HCT116 (cell line): ENCODE data around the gene CSTF3. TPM values are rescaled to one million over a fixed set of nuclear protein-coding genes. Genes with fewer than 3 reads are reported as not detected.

Experiments used
- ATAC-seq: fragments of 200-7000 bp; cut with Tn5 transposase; 2 replicates; pipeline ENCODE4 v1.9.1; 2020; ENCODE audit warnings: mild to moderate bottlenecking, moderate library complexity
- BruUV-seq: library from RNA; stranded (reverse); fragments of 400-500 nt; replicated peaks from 2 replicates; lab custom pipeline; 2021; lab: Mats Ljungman, UMichigan
- CTCF ChIA-PET: fragments of 300-600 bp; sonication (Branson Sonifier 250); formaldehyde crosslinking; loops from one replicate; lab custom pipeline; 2021; ENCODE audit warnings: antibody characterized with exemption; lab: Charles Lee
- POLR2A ChIA-PET: fragments of 300-600, 350-600 bp; sonication (Branson Sonifier 250); formaldehyde crosslinking; loops from one replicate; lab custom pipeline; 2021; ENCODE audit warnings: antibody characterized with exemption; lab: Charles Lee
- RAD21 ChIA-PET, 2 experiments: fragments of 300-600 bp; sonication (Branson Sonifier 250); formaldehyde crosslinking; loops; one replicate each; lab custom pipeline; 2023; ENCODE audit warnings: low total read pairs in 2 of 2; ENCODE audit not compliant: uncharacterized antibody in 2 of 2, unreplicated experiment in 2 of 2, low non-redundant PET in 1 of 2; lab: Charles Lee
- DNase-seq: peaks from one replicate; pipeline ENCODE4 v3.0.0-alpha.2; 2010; ENCODE audit warnings: low read depth, low spot score
- H2AFZ ChIP-seq: fragments of 200-600 bp; shearing (Covaris generic), sonication (generic); 2 replicates; pipeline ENCODE4 v1.6.1; 2017; ENCODE audit warnings: low read depth, mixed run types, mixed read lengths, antibody characterized with exemption, low read length; ENCODE audit not compliant: poor library complexity, severe bottlenecking
- H3K27ac ChIP-seq: 2 replicates; pipeline ENCODE4 v1.5.1; 2012; ENCODE audit warnings: low read depth, low read length
- H3K27me3 ChIP-seq: fragments of 200-600 bp; sonication (generic); 2 replicates; pipeline ENCODE4 v1.6.1; 2016; ENCODE audit warnings: mixed run types, low read length, mixed read lengths; ENCODE audit not compliant: insufficient read depth
- H3K36me3 ChIP-seq, 2 experiments: fragments of 200-500 bp in 1 of 2; fragments of 200-600 bp in 1 of 2; sonication (Bioruptor generic) in 1 of 2; sonication (generic) in 1 of 2; 2 replicates each; pipeline versions ENCODE4 v1.5.1 to v1.6.1; 2014 to 2016; ENCODE audit warnings: low read length in 2 of 2, inconsistent platforms in 1 of 2, mixed read lengths in 1 of 2, mixed run types in 1 of 2; ENCODE audit not compliant: insufficient read depth in 2 of 2, control insufficient read depth in 1 of 2
- H3K4me1 ChIP-seq, 2 experiments: fragments of 200-600 bp in 1 of 2; sonication (generic) in 1 of 2; 2 replicates each; pipeline versions ENCODE4 v1.5.1 to v1.6.1; 2012 to 2017; ENCODE audit warnings: low read length in 2 of 2, inconsistent platforms in 1 of 2, mild to moderate bottlenecking in 1 of 2, mixed read lengths in 1 of 2, mixed run types in 1 of 2, moderate library complexity in 1 of 2; ENCODE audit not compliant: insufficient read depth in 2 of 2, control insufficient read depth in 1 of 2
- H3K4me2 ChIP-seq: fragments of 200-600 bp; sonication (generic); 2 replicates; pipeline ENCODE4 v1.6.1; 2017; ENCODE audit warnings: mixed run types, low read length, mixed read lengths
- H3K4me3 ChIP-seq, 2 experiments: fragments of 200-600 bp in 1 of 2; sonication (generic) in 1 of 2; replicated peaks in 1 of 2; 2 replicates each; pipeline ENCODE4 v1.5.1; 2011 to 2016; ENCODE audit warnings: low read length in 2 of 2, control low read depth in 1 of 2, low read depth in 1 of 2, mild to moderate bottlenecking in 1 of 2, mixed read lengths in 1 of 2, mixed run types in 1 of 2
- H3K79me2 ChIP-seq: fragments of 200-600 bp; sonication (generic); 2 replicates; pipeline ENCODE4 v1.6.1; 2017; ENCODE audit warnings: mild to moderate bottlenecking, mixed run types, low read length, moderate library complexity, mixed read lengths; ENCODE audit not compliant: insufficient read depth
- H3K9ac ChIP-seq: fragments of 200-600 bp; sonication (generic); 2 replicates; pipeline ENCODE4 v1.6.1; 2016; ENCODE audit warnings: low read length, mixed read lengths
- H3K9me2 ChIP-seq: fragments of 200-600 bp; sonication (generic), shearing (Covaris generic); 2 replicates; pipeline ENCODE4 v1.6.1; 2017; ENCODE audit warnings: mixed run types, mild to moderate bottlenecking, moderate library complexity; ENCODE audit not compliant: insufficient read depth
- H3K9me3 ChIP-seq, 2 experiments: fragments of 200-500 bp in 1 of 2; fragments of 200-600 bp in 1 of 2; sonication (Bioruptor generic) in 1 of 2; sonication (generic) in 1 of 2; 2 replicates each; pipeline ENCODE4 v1.6.1; 2014 to 2017; ENCODE audit warnings: low read length in 2 of 2, mixed read lengths in 2 of 2, inconsistent platforms in 1 of 2, low read depth in 1 of 2, mild to moderate bottlenecking in 1 of 2, mixed run types in 1 of 2, moderate library complexity in 1 of 2; ENCODE audit not compliant: control insufficient read depth in 1 of 2, insufficient read depth in 1 of 2
- H4K20me1 ChIP-seq: fragments of 200-600 bp; sonication (generic), shearing (Covaris generic); 2 replicates; pipeline ENCODE4 v1.6.1; 2017; ENCODE audit warnings: mixed run types, mild to moderate bottlenecking, moderate library complexity; ENCODE audit not compliant: insufficient read depth
- ATF3 ChIP-seq: IDR thresholded peaks from 2 replicates; pipeline ENCODE4 v1.6.1; 2012
- CBX3 ChIP-seq: IDR thresholded peaks from 2 replicates; pipeline ENCODE4 v1.6.1; 2012; ENCODE audit warnings: low read depth
- CEBPB ChIP-seq: IDR thresholded peaks from 2 replicates; pipeline ENCODE4 v1.6.1; 2012; ENCODE audit warnings: low read depth
- CTCF ChIP-seq, 3 experiments: fragments of 200-600 bp in 1 of 3; sonication (generic) in 1 of 3; IDR thresholded peaks in 2 of 3; conservative IDR thresholded peaks in 1 of 3; 2 replicates each; pipeline ENCODE4 v1.5.1; 2012 to 2017; ENCODE audit warnings: low read depth in 2 of 3, low read length in 2 of 3, antibody characterized with exemption in 1 of 3, borderline replicate concordance in 1 of 3, control low read depth in 1 of 3, mild to moderate bottlenecking in 1 of 3, mixed read lengths in 1 of 3, mixed run types in 1 of 3, moderate library complexity in 1 of 3; ENCODE audit not compliant: insufficient read depth in 1 of 3
- EGR1 ChIP-seq: IDR thresholded peaks from 2 replicates; pipeline ENCODE4 v1.6.1; 2012; ENCODE audit warnings: low read depth
- ELF1 ChIP-seq: IDR thresholded peaks from 2 replicates; pipeline ENCODE4 v1.6.1; 2012; ENCODE audit warnings: low read depth, borderline replicate concordance
- EZH2phosphoT487 ChIP-seq: fragments of 200-600 bp; IDR thresholded peaks from 2 replicates; pipeline ENCODE4 v1.6.1; 2018; ENCODE audit warnings: antibody characterized with exemption, borderline replicate concordance
- JUND ChIP-seq: IDR thresholded peaks from 2 replicates; pipeline ENCODE4 v1.6.1; 2012
- MAX ChIP-seq: IDR thresholded peaks from 2 replicates; pipeline ENCODE4 v1.6.1; 2012
- POLR2A ChIP-seq: IDR thresholded peaks from 2 replicates; pipeline ENCODE4 v1.7.0; 2011; ENCODE audit warnings: borderline replicate concordance; ENCODE audit not compliant: insufficient read depth, insufficient read length; ENCODE audit errors: extremely low read depth
- POLR2AphosphoS5 ChIP-seq: IDR thresholded peaks from 2 replicates; pipeline ENCODE4 v1.6.1; 2011; ENCODE audit warnings: mild to moderate bottlenecking, low read depth, low read length, moderate library complexity
- TCF7L2 ChIP-seq: IDR thresholded peaks from 2 replicates; pipeline ENCODE4 v1.7.0; 2011; ENCODE audit warnings: borderline replicate concordance, inconsistent platforms; ENCODE audit not compliant: insufficient read depth, insufficient read length; ENCODE audit errors: extremely low read depth
- YY1 ChIP-seq: IDR thresholded peaks from 2 replicates; pipeline ENCODE4 v1.6.1; 2011; ENCODE audit warnings: low read length, low read depth, moderate library complexity, mild to moderate bottlenecking; ENCODE audit not compliant: insufficient replicate concordance; ENCODE audit errors: extremely low read depth
- ZBTB33 ChIP-seq: IDR thresholded peaks from 2 replicates; pipeline ENCODE4 v1.6.1; 2011; ENCODE audit warnings: mild to moderate bottlenecking, low read length, moderate library complexity; ENCODE audit not compliant: insufficient replicate concordance; ENCODE audit errors: extremely low read depth
- intact Hi-C: fragments of 100-400 bp; cut with micrococcal nuclease; formaldehyde crosslinking; loops from 2 replicates; pipeline ENCODE4 v1.10.0; 2022
- total RNA-seq: library from RNA; stranded (reverse); gene quantifications from one replicate; pipeline ENCODE4 v1.2.1, GENCODE V29; 2021; ENCODE audit not compliant: unreplicated experiment

The CSTF3 gene
- total RNA-seq, 1 experiment from 2014 or later, result 39.3 TPM

GRCh38 chr11:33182246-33182878 lies 21.1 kb upstream of the CSTF3 start:
- TF ChIP-seq EZH2phosphoT487 (no peak), TCF7L2 (no peak), EGR1 (no peak), POLR2A (no peak), JUND (no peak), ATF3 (no peak), YY1 (no peak), ELF1 (no peak), MAX (no peak), POLR2AphosphoS5 (no peak), ZBTB33 (no peak), CBX3 (no peak), CEBPB (no peak), CTCF (IDR thresholded peaks at IDR 0.05 in 2 of 3, conservative IDR thresholded peaks at IDR 0.05 in 1 of 3; ENCODE audit: borderline replicate concordance in 1 of 3, insufficient read depth in 1 of 3, low read depth in 2 of 3, low read length in 2 of 3) (no peak)
- Histone ChIP-seq H3K9me2 (no peaks in the 10 kb centered on the region), H3K27me3 (no peaks in the 10 kb centered on the region), H3K27ac (no peak overlapping the region), H4K20me1 (no peaks in the 10 kb centered on the region), H2AFZ (no peak overlapping the region), H3K9ac (no peak overlapping the region), H3K4me3 (no peak overlapping the region), H3K9me3 (no peaks in the 10 kb centered on the region), H3K79me2 (no peaks in the 10 kb centered on the region), H3K4me1 (no peaks in the 10 kb centered on the region; a peak in 1 of 4 replicates), H3K4me2 (no peak overlapping the region), H3K36me3 (no peaks in the 10 kb centered on the region)
- ChIA-PET POLR2A (no interaction called here), RAD21 (no interaction called here), CTCF (no interaction called here)
- intact Hi-C loops, result no loop called here
- BruUV-seq, result no TSS peak
- DNase-seq (no peak), ATAC-seq (no peak)
